Keratinocyte (primary cell): ENCODE results near the gene INKA2. TPM values are rescaled to one million over a fixed set of nuclear protein-coding genes. Genes with fewer than 3 reads are reported as not detected.

Source experiments
- DNase-seq: peaks from one replicate; pipeline ENCODE4 v3.0.0-alpha.2; 2011; ENCODE audit warnings: low read depth, missing footprints, low spot score
- FAIRE-seq: peaks from 2 replicates; lab custom pipeline; 2011; peaks lifted over from hg19 to GRCh38; lab: Jason Lieb, UNC
- H2AFZ ChIP-seq: 2 replicates; pipeline ENCODE4 v1.6.0; 2012; ENCODE audit warnings: low read length, control low read depth, inconsistent platforms; ENCODE audit not compliant: control insufficient read depth
- H3K27ac ChIP-seq: 2 replicates; pipeline ENCODE4 v1.5.1; 2011; ENCODE audit warnings: low read length; ENCODE audit not compliant: control insufficient read depth, insufficient read depth
- H3K27me3 ChIP-seq: 3 replicates; pipeline ENCODE4 v1.6.0; 2011; ENCODE audit warnings: low read length; ENCODE audit not compliant: control insufficient read depth, insufficient read depth; ENCODE audit errors: extremely low read depth
- H3K36me3 ChIP-seq, 2 experiments: 2 replicates in 1 of 2; 3 replicates in 1 of 2; pipeline ENCODE4 v1.5.1; 2011; ENCODE audit warnings: low read length in 2 of 2, mild to moderate bottlenecking in 1 of 2; ENCODE audit not compliant: control insufficient read depth in 2 of 2, insufficient read depth in 2 of 2; ENCODE audit errors: extremely low read depth in 1 of 2
- H3K4me1 ChIP-seq: 3 replicates; pipeline ENCODE4 v1.5.1; 2011; ENCODE audit warnings: low read length; ENCODE audit not compliant: control insufficient read depth, insufficient read depth; ENCODE audit errors: extremely low read depth
- H3K4me2 ChIP-seq: 3 replicates; pipeline ENCODE4 v1.6.0; 2011; ENCODE audit warnings: low read depth, low read length; ENCODE audit not compliant: control insufficient read depth, insufficient read depth; ENCODE audit errors: extremely low read depth
- H3K4me3 ChIP-seq, 3 experiments: fragments of 200-600 bp in 1 of 3; sonication (generic) in 1 of 3; 2 replicates in 2 of 3; 3 replicates in 1 of 3; pipeline ENCODE4 v1.5.1; 2011 to 2016; ENCODE audit warnings: low read length in 3 of 3, mild to moderate bottlenecking in 3 of 3, control low read depth in 2 of 3, inconsistent platforms in 1 of 3, low read depth in 1 of 3, mixed read lengths in 1 of 3, mixed run types in 1 of 3, moderate library complexity in 1 of 3; ENCODE audit not compliant: control insufficient read depth in 2 of 3, insufficient read depth in 2 of 3; ENCODE audit errors: extremely low read depth in 1 of 3
- H3K79me2 ChIP-seq: 2 replicates; pipeline ENCODE4 v1.6.0; 2012; ENCODE audit warnings: low read length; ENCODE audit not compliant: control insufficient read depth, insufficient read depth
- H3K9ac ChIP-seq: 3 replicates; pipeline ENCODE4 v1.6.0; 2011; ENCODE audit warnings: low read length; ENCODE audit not compliant: control insufficient read depth, insufficient read depth; ENCODE audit errors: extremely low read depth
- H3K9me1 ChIP-seq: 3 replicates; pipeline ENCODE4 v1.6.0; 2011; ENCODE audit warnings: low read length; ENCODE audit not compliant: control insufficient read depth, insufficient read depth; ENCODE audit errors: extremely low read depth
- H3K9me3 ChIP-seq: 2 replicates; pipeline ENCODE4 v1.5.1; 2012; ENCODE audit warnings: low read depth, low read length; ENCODE audit not compliant: control insufficient read depth
- H4K20me1 ChIP-seq: 3 replicates; pipeline ENCODE4 v1.6.0; 2011; ENCODE audit warnings: low read length; ENCODE audit not compliant: control insufficient read depth, insufficient read depth; ENCODE audit errors: extremely low read depth
- EZH2 ChIP-seq: IDR thresholded peaks from one replicate; pipeline ENCODE4 v1.6.1; 2012; ENCODE audit warnings: inconsistent platforms, mild to moderate bottlenecking, low read length, moderate library complexity
- dilution Hi-C: fragments of 300-500 bp; cut with MboI; formaldehyde crosslinking; loops from one replicate; pipeline ENCODE4 v1.7.0; 2020; ENCODE audit warnings: low sequenced_read_pairs; ENCODE audit not compliant: extremely low pct_ligation_motif_present
- polyA plus RNA-seq, 5 experiments: library from polyadenylated mRNA; depleted of rRNA in 3 of 5; stranded (reverse) in 3 of 5; stranded (forward) in 1 of 5; unstranded in 1 of 5; fragments of >200 nt; gene quantifications; 1 replicate in 1 of 5; 2 replicates in 3 of 5; 3 replicates in 1 of 5; pipeline versions ENCODE4 v1.2.1 to v1.2.3, GENCODE V29; 2011 to 2012; ENCODE audit warnings: missing spikeins in 2 of 5, low read depth in 1 of 5, low replicate concordance in 1 of 5
- TF ChIP-seq, protein P1 (sequence below), 3 experiments: IDR thresholded peaks in 1 of 3; conservative IDR thresholded peaks in 1 of 3; optimal IDR thresholded peaks in 1 of 3; 2 replicates in 2 of 3; 3 replicates in 1 of 3; pipeline versions ENCODE3 to v1.5.1; 2011; ENCODE audit warnings: low read length in 3 of 3, mild to moderate bottlenecking in 3 of 3, moderate library complexity in 2 of 3, control low read depth in 1 of 3, inconsistent platforms in 1 of 3; ENCODE audit not compliant: insufficient read depth in 2 of 3; ENCODE audit errors: extremely low read depth in 1 of 3

Gene INKA2
- polyA plus RNA-seq, 1 donor (not counting 4 experiments of a cell fraction or from before 2014, with no cell fraction given) = 2.7 TPM

GRCh38 chr1:111749628-111750027 is 10.4 kb upstream of the INKA2 start:
- no peaks in the 10 kb centered on the region for H3K27me3 ChIP-seq
- H3K9me1 ChIP-seq = no peaks in the 10 kb centered on the region
- dilution Hi-C loops = no loop called here
- no peak overlapping the region for H3K9ac ChIP-seq
- no peak for FAIRE-seq
- H4K20me1 ChIP-seq = no peaks in the 10 kb centered on the region
- H2AFZ ChIP-seq = no peak overlapping the region
- no peak overlapping the region for H3K4me2 ChIP-seq
- TF ChIP-seq, protein P1, sequence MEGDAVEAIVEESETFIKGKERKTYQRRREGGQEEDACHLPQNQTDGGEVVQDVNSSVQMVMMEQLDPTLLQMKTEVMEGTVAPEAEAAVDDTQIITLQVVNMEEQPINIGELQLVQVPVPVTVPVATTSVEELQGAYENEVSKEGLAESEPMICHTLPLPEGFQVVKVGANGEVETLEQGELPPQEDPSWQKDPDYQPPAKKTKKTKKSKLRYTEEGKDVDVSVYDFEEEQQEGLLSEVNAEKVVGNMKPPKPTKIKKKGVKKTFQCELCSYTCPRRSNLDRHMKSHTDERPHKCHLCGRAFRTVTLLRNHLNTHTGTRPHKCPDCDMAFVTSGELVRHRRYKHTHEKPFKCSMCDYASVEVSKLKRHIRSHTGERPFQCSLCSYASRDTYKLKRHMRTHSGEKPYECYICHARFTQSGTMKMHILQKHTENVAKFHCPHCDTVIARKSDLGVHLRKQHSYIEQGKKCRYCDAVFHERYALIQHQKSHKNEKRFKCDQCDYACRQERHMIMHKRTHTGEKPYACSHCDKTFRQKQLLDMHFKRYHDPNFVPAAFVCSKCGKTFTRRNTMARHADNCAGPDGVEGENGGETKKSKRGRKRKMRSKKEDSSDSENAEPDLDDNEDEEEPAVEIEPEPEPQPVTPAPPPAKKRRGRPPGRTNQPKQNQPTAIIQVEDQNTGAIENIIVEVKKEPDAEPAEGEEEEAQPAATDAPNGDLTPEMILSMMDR (optimal IDR thresholded peaks at IDR 0.05 in 1 of 3, IDR thresholded peaks at IDR 0.05 in 1 of 3, conservative IDR thresholded peaks at IDR 0.05 in 1 of 3; ENCODE audit: extremely low read depth in 1 of 3, insufficient read depth in 2 of 3, low read length in 3 of 3) = no peak
- no peak for TF ChIP-seq EZH2
- no peaks in the 10 kb centered on the region for H3K79me2 ChIP-seq
- H3K4me1 ChIP-seq = peaks cover 3% of the 10 kb centered on the region
- no peak overlapping the region for H3K4me3 ChIP-seq
- DNase-seq = no peak
- no peaks in the 10 kb centered on the region for H3K9me3 ChIP-seq
- no peak overlapping the region for H3K27ac ChIP-seq
- no peaks in the 10 kb centered on the region for H3K36me3 ChIP-seq

GRCh38 chr1:111747947-111748346 is 8.8 kb upstream of the INKA2 start:
- Histone ChIP-seq H3K4me2 (no peak overlapping the region), H3K4me3 (no peak overlapping the region), H3K9me1 (no peaks in the 10 kb centered on the region), H3K79me2 (no peaks in the 10 kb centered on the region), H2AFZ (no peak overlapping the region), H4K20me1 (no peaks in the 10 kb centered on the region), H3K36me3 (no peaks in the 10 kb centered on the region), H3K9ac (no peak overlapping the region), H3K27me3 (no peaks in the 10 kb centered on the region), H3K9me3 (no peaks in the 10 kb centered on the region), H3K4me1 (no peaks in the 10 kb centered on the region), H3K27ac (no peak overlapping the region)
- dilution Hi-C loops = no loop called here
- TF ChIP-seq, protein P1 (optimal IDR thresholded peaks at IDR 0.05 in 1 of 3, IDR thresholded peaks at IDR 0.05 in 1 of 3, conservative IDR thresholded peaks at IDR 0.05 in 1 of 3; ENCODE audit: extremely low read depth in 1 of 3, insufficient read depth in 2 of 3, low read length in 3 of 3) = no peak
- TF ChIP-seq EZH2 = no peak
- DNase-seq (no peak), FAIRE-seq (no peak)
